ENCODE measurements around the gene SLC23A2.

DNA sequence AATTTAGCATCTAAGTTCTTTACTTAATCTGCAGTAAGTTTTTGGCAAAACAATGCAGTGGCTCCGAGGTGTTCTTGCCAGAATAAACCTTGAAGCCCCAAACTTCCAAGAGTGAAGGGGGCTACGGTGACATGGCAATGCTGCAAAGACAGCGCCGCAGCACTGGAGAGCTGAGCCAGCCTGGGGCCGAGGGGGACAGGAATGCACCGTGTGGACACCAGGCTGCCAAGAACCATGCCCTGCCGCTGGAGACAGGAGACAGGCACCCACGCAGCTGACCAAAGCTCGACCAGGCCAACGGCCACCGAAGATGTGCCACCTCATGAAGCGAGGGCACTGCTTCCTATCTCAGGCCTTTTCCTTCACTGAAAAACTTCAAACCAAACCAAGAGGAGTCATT lies 146.2 kb downstream of the SLC23A2 start:
- TF ChIP-seq, protein P1, sequence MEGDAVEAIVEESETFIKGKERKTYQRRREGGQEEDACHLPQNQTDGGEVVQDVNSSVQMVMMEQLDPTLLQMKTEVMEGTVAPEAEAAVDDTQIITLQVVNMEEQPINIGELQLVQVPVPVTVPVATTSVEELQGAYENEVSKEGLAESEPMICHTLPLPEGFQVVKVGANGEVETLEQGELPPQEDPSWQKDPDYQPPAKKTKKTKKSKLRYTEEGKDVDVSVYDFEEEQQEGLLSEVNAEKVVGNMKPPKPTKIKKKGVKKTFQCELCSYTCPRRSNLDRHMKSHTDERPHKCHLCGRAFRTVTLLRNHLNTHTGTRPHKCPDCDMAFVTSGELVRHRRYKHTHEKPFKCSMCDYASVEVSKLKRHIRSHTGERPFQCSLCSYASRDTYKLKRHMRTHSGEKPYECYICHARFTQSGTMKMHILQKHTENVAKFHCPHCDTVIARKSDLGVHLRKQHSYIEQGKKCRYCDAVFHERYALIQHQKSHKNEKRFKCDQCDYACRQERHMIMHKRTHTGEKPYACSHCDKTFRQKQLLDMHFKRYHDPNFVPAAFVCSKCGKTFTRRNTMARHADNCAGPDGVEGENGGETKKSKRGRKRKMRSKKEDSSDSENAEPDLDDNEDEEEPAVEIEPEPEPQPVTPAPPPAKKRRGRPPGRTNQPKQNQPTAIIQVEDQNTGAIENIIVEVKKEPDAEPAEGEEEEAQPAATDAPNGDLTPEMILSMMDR (IDR thresholded peaks at IDR 0.05; ENCODE audit: poor library complexity, severe bottlenecking): no peak
- TF ChIP-seq EZH2 (IDR thresholded peaks at IDR 0.05; ENCODE audit: borderline replicate concordance, insufficient read depth, low read length, poor library complexity, severe bottlenecking) (no peak), POLR2AphosphoS5 (IDR thresholded peaks at IDR 0.05) (no peak), RAD21 (conservative IDR thresholded peaks at IDR 0.05) (no peak)
- TF ChIP-seq, protein P2, sequence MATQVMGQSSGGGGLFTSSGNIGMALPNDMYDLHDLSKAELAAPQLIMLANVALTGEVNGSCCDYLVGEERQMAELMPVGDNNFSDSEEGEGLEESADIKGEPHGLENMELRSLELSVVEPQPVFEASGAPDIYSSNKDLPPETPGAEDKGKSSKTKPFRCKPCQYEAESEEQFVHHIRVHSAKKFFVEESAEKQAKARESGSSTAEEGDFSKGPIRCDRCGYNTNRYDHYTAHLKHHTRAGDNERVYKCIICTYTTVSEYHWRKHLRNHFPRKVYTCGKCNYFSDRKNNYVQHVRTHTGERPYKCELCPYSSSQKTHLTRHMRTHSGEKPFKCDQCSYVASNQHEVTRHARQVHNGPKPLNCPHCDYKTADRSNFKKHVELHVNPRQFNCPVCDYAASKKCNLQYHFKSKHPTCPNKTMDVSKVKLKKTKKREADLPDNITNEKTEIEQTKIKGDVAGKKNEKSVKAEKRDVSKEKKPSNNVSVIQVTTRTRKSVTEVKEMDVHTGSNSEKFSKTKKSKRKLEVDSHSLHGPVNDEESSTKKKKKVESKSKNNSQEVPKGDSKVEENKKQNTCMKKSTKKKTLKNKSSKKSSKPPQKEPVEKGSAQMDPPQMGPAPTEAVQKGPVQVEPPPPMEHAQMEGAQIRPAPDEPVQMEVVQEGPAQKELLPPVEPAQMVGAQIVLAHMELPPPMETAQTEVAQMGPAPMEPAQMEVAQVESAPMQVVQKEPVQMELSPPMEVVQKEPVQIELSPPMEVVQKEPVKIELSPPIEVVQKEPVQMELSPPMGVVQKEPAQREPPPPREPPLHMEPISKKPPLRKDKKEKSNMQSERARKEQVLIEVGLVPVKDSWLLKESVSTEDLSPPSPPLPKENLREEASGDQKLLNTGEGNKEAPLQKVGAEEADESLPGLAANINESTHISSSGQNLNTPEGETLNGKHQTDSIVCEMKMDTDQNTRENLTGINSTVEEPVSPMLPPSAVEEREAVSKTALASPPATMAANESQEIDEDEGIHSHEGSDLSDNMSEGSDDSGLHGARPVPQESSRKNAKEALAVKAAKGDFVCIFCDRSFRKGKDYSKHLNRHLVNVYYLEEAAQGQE (IDR thresholded peaks at IDR 0.05; ENCODE audit: borderline replicate concordance): no peak

Measured in neural cell (in vitro differentiated cells).